ENCODE data around the gene VWCE. TPM values are rescaled to one million over a fixed set of nuclear protein-coding genes. Genes with fewer than 3 reads are reported as not detected.

The VWCE gene
- total RNA-seq, 1 experiment from 2014 or later: 21.9 TPM

DNA sequence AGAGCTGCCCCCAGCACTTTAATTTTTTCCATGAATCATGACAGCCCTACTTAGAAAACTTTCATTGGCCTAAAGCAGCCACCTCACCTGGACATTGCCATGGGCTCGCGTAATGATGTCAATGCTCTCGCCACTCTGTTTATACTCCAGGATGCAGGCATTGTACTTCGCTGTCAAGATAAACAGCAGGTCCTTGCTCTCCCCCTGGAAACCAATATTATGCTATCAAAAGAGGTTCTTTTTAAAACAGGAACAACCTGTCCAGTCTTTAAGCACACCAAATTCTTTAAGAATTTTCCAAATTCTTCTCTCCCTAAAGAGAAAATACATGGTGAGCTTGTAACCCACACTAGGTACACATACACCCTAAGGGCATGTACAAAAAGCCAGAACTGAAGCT, 34.8 kb upstream of the VWCE start:
- POLR2A ChIA-PET: no interaction called here
- Mint-ChIP-seq H3K36me3 (peaks cover 42% of the 10 kb centered on the region), H3K4me3 (no peak overlapping the region), H3K27ac (no peak overlapping the region; the same call in 1 of the 2 replicates), H3K27me3 (ENCODE audit: low read depth) (no peaks in the 10 kb centered on the region), H3K9me3 (no peaks in the 10 kb centered on the region), H3K4me1 (peaks cover 29% of the 10 kb centered on the region)
- TF ChIP-seq, protein P1, sequence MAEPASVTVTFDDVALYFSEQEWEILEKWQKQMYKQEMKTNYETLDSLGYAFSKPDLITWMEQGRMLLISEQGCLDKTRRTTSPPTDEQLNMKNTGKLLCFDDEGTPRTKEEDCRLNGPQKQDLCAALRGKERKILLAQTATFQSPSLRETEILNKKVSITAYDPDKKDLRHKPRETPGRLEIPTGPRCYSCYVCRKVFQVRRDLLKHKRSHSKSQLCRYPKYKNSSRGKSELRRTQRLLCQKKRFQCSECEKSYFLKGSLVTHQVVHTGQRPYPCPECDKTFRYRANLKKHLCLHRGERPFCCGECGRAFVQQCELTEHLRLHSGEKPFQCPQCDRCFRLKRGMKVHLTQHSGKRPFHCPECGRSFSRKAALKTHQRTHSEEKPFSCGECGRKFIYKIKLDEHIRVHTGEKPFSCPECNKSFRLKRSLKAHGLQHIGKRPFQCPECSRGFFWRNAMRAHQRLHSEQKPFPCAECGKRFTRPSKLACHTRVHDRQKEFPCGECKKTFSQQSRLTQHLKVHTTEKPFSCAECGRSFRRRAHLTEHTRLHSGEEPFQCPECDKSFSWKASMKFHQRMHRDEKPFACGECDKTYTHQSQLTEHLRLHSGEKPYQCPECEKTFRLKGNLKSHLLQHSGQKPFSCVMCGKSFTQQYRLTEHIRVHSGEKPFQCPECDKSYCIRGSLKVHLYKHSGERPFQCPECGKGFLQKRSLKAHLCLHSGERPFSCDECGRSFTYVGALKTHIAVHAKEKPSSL (CRISPR knock-in tag; conservative IDR thresholded peaks at IDR 0.05): no peak
- TF ChIP-seq, protein P2, sequence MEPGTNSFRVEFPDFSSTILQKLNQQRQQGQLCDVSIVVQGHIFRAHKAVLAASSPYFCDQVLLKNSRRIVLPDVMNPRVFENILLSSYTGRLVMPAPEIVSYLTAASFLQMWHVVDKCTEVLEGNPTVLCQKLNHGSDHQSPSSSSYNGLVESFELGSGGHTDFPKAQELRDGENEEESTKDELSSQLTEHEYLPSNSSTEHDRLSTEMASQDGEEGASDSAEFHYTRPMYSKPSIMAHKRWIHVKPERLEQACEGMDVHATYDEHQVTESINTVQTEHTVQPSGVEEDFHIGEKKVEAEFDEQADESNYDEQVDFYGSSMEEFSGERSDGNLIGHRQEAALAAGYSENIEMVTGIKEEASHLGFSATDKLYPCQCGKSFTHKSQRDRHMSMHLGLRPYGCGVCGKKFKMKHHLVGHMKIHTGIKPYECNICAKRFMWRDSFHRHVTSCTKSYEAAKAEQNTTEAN (CRISPR knock-in tag; IDR thresholded peaks at IDR 0.05): no peak
- TF ChIP-seq, protein P3, sequence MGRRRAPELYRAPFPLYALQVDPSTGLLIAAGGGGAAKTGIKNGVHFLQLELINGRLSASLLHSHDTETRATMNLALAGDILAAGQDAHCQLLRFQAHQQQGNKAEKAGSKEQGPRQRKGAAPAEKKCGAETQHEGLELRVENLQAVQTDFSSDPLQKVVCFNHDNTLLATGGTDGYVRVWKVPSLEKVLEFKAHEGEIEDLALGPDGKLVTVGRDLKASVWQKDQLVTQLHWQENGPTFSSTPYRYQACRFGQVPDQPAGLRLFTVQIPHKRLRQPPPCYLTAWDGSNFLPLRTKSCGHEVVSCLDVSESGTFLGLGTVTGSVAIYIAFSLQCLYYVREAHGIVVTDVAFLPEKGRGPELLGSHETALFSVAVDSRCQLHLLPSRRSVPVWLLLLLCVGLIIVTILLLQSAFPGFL (CRISPR knock-in tag; IDR thresholded peaks at IDR 0.05; ENCODE audit: borderline replicate concordance): no peak
- no peak for TF ChIP-seq HMGA2 (CRISPR knock-in tag; IDR thresholded peaks at IDR 0.05)
- ATAC-seq (no peak), DNase-seq (ENCODE audit: low spot score) (no peak)
- CTCF ChIA-PET: interaction anchor here (1.1 kb wide), 1 partner anchor 55 kb away, joined by 4 read pairs; no protein-coding TSS in a partner anchor

DNA sequence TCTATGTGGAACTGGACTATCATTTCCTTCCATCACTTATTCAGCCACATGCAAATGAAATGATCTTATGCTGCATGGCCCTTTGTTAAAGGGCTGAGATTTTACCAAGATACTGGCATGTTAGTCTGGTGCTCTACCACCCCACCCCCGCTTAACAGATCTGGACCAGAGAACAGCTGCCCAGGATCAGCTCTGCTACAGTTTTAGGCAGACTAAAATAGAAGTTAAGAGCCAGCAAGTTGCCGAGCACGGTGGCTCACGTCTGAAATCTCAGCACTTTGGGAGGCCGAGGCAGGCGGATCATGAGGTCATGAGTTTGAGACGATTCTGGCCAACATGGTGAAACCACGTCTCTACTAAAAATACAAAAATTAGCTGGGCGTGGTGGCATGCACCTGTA, 33.2 kb upstream of the VWCE start:
- Mint-ChIP-seq H3K4me3 (no peak overlapping the region), H3K27ac (no peak overlapping the region), H3K27me3 (ENCODE audit: low read depth) (no peaks in the 10 kb centered on the region), H3K36me3 (peaks cover 50% of the 10 kb centered on the region), H3K4me1 (peaks cover 16% of the 10 kb centered on the region), H3K9me3 (no peaks in the 10 kb centered on the region)
- TF ChIP-seq CREB1 (CRISPR knock-in tag; IDR thresholded peaks at IDR 0.05) (no peak), TCF7 (CRISPR knock-in tag; IDR thresholded peaks at IDR 0.05; ENCODE audit: low read depth) (no peak), JUN (CRISPR knock-in tag; IDR thresholded peaks at IDR 0.05) (no peak), CREM (CRISPR knock-in tag; IDR thresholded peaks at IDR 0.05) (no peak), NR1H2 (CRISPR knock-in tag; IDR thresholded peaks at IDR 0.05) (no peak), SP1 (CRISPR knock-in tag; conservative IDR thresholded peaks at IDR 0.05) (no peak), ZNF317 (CRISPR knock-in tag; IDR thresholded peaks at IDR 0.05; ENCODE audit: borderline replicate concordance, low read depth) (no peak), ZNF671 (CRISPR knock-in tag; IDR thresholded peaks at IDR 0.05) (no peak), ETV6 (CRISPR knock-in tag; IDR thresholded peaks at IDR 0.05) (no peak)
- TF ChIP-seq, protein P4, sequence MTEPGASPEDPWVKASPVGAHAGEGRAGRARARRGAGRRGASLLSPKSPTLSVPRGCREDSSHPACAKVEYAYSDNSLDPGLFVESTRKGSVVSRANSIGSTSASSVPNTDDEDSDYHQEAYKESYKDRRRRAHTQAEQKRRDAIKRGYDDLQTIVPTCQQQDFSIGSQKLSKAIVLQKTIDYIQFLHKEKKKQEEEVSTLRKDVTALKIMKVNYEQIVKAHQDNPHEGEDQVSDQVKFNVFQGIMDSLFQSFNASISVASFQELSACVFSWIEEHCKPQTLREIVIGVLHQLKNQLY (CRISPR knock-in tag; IDR thresholded peaks at IDR 0.05): no peak
- TF ChIP-seq, protein P5, sequence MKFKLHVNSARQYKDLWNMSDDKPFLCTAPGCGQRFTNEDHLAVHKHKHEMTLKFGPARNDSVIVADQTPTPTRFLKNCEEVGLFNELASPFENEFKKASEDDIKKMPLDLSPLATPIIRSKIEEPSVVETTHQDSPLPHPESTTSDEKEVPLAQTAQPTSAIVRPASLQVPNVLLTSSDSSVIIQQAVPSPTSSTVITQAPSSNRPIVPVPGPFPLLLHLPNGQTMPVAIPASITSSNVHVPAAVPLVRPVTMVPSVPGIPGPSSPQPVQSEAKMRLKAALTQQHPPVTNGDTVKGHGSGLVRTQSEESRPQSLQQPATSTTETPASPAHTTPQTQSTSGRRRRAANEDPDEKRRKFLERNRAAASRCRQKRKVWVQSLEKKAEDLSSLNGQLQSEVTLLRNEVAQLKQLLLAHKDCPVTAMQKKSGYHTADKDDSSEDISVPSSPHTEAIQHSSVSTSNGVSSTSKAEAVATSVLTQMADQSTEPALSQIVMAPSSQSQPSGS (CRISPR knock-in tag; IDR thresholded peaks at IDR 0.05; ENCODE audit: borderline replicate concordance, low read depth): no peak
- TF ChIP-seq, protein P6, sequence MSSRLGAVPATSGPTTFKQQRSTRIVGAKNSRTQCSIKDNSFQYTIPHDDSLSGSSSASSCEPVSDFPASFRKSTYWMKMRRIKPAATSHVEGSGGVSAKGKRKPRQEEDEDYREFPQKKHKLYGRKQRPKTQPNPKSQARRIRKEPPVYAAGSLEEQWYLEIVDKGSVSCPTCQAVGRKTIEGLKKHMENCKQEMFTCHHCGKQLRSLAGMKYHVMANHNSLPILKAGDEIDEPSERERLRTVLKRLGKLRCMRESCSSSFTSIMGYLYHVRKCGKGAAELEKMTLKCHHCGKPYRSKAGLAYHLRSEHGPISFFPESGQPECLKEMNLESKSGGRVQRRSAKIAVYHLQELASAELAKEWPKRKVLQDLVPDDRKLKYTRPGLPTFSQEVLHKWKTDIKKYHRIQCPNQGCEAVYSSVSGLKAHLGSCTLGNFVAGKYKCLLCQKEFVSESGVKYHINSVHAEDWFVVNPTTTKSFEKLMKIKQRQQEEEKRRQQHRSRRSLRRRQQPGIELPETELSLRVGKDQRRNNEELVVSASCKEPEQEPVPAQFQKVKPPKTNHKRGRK (CRISPR knock-in tag; IDR thresholded peaks at IDR 0.05; ENCODE audit: borderline replicate concordance): no peak
- TF ChIP-seq, protein P7, sequence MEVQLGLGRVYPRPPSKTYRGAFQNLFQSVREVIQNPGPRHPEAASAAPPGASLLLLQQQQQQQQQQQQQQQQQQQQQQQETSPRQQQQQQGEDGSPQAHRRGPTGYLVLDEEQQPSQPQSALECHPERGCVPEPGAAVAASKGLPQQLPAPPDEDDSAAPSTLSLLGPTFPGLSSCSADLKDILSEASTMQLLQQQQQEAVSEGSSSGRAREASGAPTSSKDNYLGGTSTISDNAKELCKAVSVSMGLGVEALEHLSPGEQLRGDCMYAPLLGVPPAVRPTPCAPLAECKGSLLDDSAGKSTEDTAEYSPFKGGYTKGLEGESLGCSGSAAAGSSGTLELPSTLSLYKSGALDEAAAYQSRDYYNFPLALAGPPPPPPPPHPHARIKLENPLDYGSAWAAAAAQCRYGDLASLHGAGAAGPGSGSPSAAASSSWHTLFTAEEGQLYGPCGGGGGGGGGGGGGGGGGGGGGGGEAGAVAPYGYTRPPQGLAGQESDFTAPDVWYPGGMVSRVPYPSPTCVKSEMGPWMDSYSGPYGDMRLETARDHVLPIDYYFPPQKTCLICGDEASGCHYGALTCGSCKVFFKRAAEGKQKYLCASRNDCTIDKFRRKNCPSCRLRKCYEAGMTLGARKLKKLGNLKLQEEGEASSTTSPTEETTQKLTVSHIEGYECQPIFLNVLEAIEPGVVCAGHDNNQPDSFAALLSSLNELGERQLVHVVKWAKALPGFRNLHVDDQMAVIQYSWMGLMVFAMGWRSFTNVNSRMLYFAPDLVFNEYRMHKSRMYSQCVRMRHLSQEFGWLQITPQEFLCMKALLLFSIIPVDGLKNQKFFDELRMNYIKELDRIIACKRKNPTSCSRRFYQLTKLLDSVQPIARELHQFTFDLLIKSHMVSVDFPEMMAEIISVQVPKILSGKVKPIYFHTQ (CRISPR knock-in tag; IDR thresholded peaks at IDR 0.05): no peak
- TF ChIP-seq, protein P8, sequence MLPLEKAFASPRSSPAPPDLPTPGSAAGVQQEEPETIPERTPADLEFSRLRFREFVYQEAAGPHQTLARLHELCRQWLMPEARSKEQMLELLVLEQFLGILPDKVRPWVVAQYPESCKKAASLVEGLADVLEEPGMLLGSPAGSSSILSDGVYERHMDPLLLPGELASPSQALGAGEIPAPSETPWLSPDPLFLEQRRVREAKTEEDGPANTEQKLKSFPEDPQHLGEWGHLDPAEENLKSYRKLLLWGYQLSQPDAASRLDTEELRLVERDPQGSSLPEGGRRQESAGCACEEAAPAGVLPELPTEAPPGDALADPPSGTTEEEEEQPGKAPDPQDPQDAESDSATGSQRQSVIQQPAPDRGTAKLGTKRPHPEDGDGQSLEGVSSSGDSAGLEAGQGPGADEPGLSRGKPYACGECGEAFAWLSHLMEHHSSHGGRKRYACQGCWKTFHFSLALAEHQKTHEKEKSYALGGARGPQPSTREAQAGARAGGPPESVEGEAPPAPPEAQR (CRISPR knock-in tag; IDR thresholded peaks at IDR 0.05): no peak
- TF ChIP-seq, protein P9, sequence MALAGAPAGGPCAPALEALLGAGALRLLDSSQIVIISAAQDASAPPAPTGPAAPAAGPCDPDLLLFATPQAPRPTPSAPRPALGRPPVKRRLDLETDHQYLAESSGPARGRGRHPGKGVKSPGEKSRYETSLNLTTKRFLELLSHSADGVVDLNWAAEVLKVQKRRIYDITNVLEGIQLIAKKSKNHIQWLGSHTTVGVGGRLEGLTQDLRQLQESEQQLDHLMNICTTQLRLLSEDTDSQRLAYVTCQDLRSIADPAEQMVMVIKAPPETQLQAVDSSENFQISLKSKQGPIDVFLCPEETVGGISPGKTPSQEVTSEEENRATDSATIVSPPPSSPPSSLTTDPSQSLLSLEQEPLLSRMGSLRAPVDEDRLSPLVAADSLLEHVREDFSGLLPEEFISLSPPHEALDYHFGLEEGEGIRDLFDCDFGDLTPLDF (CRISPR knock-in tag; IDR thresholded peaks at IDR 0.05): no peak
- DNase-seq (ENCODE audit: low spot score) (no peak), ATAC-seq (no peak)
- ChIA-PET POLR2A (no interaction called here), CTCF (interaction anchor here (2.2 kb wide), 1 partner anchor 57 kb away, joined by 5 read pairs; no protein-coding TSS in a partner anchor)

Measured in WTC11 (cell line).